Activated naive CD4-positive, alpha-beta T cell treated with anti-CD3 and anti-CD28 coated beads, Interleukin-2, amount 10 ng/mL, durations not matched to agents 5 hours and 36 hours (primary cell): ENCODE results near the gene APH1B. TPM values are rescaled to one million over a fixed set of nuclear protein-coding genes. Genes with fewer than 3 reads are reported as not detected.

Source experiments
- total RNA-seq, 2 experiments: library from RNA; stranded (reverse); gene quantifications; one replicate each; pipeline ENCODE4 v1.2.3, GENCODE V29; 2021

Gene APH1B
- 1 to 10 TPM; 9.6 to 9.9 TPM for total RNA-seq

DNA sequence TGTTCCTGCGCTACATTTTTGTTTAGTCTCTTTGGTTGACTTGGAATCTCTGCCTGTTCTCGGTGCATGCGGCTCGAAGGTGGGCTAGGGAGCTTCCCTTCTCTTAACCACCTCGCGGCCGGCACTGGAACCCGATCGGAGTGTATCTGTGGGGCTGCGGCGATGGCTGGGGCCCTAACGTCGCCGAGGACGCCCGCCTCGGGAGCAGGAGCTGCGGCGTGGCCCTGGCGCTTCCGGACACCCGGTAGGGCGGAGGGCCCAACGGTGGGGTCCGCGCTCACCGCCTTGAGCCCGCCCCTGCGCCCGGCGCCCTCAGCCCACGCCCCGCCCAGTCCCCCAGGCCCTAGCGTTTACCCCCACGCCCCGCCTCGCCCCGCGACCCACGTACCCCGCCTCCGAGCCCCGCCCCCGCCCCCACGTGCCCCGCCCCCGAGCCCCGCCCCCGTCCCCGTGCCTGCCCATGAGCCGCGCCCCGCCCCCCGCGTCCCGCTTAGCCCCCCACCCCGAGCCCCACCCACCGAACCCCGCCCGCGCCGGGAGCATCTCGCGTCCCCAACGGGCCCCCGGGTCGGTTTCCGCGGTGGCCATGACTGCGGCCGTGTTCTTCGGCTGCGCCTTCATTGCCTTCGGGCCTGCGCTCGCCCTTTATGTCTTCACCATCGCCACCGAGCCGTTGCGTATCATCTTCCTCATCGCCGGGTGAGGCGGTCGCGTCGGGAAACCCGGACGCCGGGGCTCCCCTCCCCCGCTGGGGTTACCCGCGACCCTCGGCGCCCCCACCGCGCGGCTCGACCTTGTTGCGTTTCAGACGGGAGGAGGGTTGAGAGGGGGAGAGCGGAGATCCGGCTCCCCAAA is at the start of gene APH1B:
Gene APH1B, plus strand, starts transcription at position 568 of the 855 bp plus-strand sequence. Its CDS starts 19 bp downstream, at position 587.

Other genes starting within 250 kb of the APH1B start
- gene TPM1, start 234.9 kb upstream of the APH1B start, total RNA-seq, result 1 to 10 TPM; 7.1 to 9.2 TPM
- gene LACTB, start 155.7 kb upstream of the APH1B start, total RNA-seq, result 10 to 100 TPM; 12.0 to 12.7 TPM
- gene RPS27L, start 120.1 kb upstream of the APH1B start, total RNA-seq, result 100 to 1,000 TPM; 178 to 179 TPM
- gene RAB8B, start 88.0 kb upstream of the APH1B start, total RNA-seq, result 100 to 1,000 TPM; 117 to 118 TPM
- gene CA12, start 104.2 kb downstream of the APH1B start, total RNA-seq, result not detected
- gene USP3, start 227.0 kb downstream of the APH1B start, total RNA-seq, result 10 to 100 TPM; 68.7 to 72.9 TPM